ENCODE data around the gene RELT.

DNA sequence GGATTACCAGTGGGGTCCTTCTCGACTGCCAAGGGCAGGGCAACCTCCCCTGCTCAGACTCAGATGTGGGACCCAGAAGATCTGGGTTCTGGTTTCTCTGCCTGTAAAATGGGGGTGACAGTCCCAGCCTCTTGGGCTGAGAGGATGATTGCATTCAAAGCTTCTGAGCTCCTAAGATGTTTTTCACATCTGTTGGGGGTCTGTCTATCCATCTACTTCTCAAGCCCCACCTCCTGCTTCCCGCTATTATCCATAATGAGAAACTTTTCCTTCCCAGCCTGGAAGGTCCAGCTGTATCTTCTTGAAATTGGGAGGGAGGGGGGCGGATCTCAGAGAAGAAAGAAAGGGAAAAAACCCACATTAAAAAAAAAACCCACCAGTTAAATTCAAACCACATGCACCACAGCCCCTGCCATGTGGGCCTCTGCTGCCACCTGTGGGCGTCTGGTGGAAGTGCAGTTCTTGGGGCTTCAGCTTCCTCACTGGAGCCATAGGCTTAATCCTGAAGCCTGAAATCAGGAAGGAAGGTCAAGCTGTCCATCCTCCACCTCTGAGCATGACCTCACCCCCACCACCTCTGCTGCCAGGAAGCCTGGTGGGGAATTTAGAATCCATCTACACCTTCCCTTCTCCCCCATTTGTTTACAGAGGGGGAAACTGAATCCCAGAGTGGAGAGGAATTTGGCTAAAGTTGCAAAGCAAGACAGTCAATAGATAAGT, 40.8 kb upstream of the RELT start:
- TF ChIP-seq EZH2 (IDR thresholded peaks at IDR 0.05) (no peak), POLR2AphosphoS5 (IDR thresholded peaks at IDR 0.05; ENCODE audit: borderline replicate concordance, low read depth, low read length) (no peak)

All from SK-N-MC (cell line).